Non-pigmented ciliary epithelial cell (primary cell): ENCODE data around the gene ZNF772.

ENCODE experiments used
- DNase-seq: peaks from one replicate; pipeline ENCODE4 v3.0.0-alpha.2; 2010; ENCODE audit warnings: low read depth

The ZNF772 gene

DNA sequence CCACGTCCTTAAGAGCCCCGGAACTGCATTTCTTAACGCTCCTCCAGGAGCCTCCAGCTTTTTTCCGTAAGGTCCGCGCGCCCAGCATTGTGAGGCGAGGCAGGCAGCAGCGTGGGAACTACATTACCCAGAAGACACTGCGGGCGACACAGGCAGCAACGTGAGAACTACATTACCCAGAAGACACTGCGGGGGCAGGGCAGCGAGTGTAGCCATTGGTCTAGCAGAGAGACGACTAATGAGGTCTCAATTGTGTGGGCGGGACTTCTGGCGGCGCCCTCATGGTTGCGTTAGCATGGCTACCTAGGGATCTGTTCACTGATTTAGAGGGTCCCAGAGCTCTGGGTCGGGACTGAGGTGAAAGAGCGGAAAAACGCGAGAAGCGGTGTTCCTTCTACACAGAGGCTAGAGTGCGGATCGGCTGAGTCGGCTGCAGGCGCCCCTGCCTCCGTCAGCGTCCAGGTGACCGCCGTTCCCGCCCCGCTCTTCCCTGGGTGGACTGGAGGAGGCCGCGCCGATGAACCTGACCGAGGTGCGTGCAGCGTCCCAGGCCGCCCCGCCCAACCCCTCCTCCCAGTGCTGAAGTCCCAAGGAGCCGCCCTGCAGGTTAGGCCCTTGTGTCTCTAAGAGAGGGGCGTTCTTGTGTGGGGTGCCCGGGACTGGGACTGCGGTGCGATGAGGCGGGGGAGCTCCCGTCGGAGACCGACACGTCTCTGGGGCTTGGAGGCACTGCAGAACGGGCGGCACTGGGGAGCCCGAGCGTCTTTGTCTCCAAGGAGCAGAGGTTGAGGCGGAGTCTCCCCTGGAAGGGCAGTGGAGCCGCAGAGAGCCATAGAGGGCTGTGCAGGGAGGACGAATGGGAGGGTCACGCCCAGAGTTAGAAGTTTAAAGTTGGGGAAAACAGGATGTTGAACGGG is 42.0 kb downstream of the ZNF772 start, which contains the start of gene ZNF749:
TSS of gene ZNF749 (plus strand) at position 264 of the 917 bp plus-strand sequence. CDS start at position 518, 254 bp downstream.
- DNase-seq: peak; percentile 94

DNA sequence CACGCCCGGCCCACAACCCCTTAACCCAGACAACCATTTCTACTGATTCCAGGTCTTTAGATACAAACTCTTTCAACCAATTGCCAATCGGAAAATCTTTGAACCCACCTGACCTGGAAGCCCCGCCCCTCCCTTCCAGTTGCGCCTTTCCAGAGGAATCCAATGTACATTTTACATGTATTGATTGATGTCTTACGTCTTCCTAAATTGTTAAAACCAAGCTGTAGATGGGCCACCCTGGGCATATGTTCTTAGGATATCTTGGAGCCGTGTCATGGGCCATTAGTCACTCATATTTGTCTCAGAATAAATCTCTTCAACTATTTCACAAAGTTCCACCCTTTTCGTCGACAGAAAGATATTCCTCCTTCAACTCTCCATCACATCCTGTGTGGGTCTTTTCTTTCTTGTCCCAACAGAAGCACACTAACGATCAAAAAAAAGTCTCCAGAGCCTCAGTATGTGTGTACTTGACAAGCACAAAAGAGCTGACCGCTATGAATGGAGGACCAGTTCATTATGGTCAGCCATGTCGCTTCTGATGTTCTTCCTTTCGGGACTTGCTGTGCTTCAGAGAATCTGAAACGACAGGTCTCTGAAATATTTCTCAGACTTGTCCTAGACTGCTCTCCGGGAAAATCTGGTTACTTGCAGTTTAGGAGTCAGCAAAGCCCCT is 42.8 kb downstream of the ZNF772 start:
- DNase-seq: no peak

DNA sequence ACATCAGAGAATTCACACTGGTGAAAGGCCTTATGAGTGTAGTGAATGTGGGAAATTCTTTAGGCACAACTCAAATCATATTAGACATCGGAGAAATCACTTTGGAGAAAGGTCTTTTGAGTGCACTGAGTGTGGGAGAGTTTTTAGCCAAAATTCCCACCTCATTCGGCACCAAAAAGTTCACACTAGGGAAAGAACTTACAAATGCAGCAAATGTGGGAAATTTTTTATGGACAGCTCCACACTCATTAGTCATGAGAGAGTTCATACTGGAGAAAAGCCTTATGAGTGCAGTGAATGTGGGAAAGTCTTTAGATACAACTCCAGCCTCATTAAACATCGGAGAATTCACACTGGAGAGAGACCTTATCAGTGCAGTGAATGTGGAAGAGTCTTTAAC is 56.3 kb downstream of the ZNF772 start:
- DNase-seq: no peak

DNA sequence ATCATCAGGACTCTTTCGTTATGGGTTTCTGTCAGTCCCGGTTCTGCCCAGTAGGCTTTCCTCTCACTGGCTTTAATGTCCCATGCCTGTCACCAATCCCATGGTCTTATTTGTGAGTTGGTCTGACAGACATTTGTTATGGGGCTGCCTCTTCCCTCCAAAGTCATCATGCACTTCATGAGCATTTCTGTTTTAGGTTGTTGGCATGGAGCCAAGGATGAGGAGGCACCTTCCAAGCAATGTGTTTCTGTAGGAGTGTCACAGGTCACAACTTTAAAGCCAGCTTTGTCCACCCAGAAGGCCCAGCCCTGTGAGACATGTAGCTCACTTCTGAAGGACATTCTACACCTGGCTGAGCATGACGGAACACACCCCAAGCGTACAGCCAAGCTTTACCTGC is 57.9 kb downstream of the ZNF772 start:
- DNase-seq: no peak
